Upper lobe of left lung (tissue), 6 donors: ENCODE results near the gene SHISA6. TPM values are rescaled to one million over a fixed set of nuclear protein-coding genes. Genes with fewer than 3 reads are reported as not detected.

Experiments used
- ATAC-seq, 2 donors: fragments of 200-7000 bp; cut with Tn5 transposase; one replicate each; pipeline ENCODE4 v1.9.1; 2022; ENCODE audit warnings: mild to moderate bottlenecking in 2 of 2, moderate library complexity in 2 of 2; ENCODE audit not compliant: low FRiP score in 2 of 2
- DNase-seq, 2 donors: peaks; one replicate each; pipeline ENCODE4 v3.0.0-alpha.2; 2019 to 2020
- H3K27ac ChIP-seq, 4 donors: fragments of 200-600 bp; sonication (generic); one replicate each; pipeline ENCODE4 v1.5.1; 2016 to 2019
- H3K27me3 ChIP-seq, 4 donors: fragments of 200-600 bp; sonication (generic); one replicate each; pipeline ENCODE4 v1.5.1; 2017 to 2019
- H3K36me3 ChIP-seq, 4 donors: fragments of 200-600 bp; sonication (generic); one replicate each; pipeline ENCODE4 v1.5.1; 2016 to 2019
- H3K4me1 ChIP-seq, 4 donors: fragments of 200-600 bp; sonication (generic); one replicate each; pipeline ENCODE4 v1.5.1; 2018 to 2019
- H3K4me3 ChIP-seq, 4 donors: fragments of 200-600 bp; sonication (generic); one replicate each; pipeline ENCODE4 v1.5.1; 2017 to 2019; ENCODE audit warnings: mild to moderate bottlenecking in 2 of 4, moderate library complexity in 1 of 4
- H3K9me3 ChIP-seq, 4 donors: fragments of 200-600 bp; sonication (generic); one replicate each; pipeline ENCODE4 v1.5.1; 2018 to 2019
- EP300 ChIP-seq, 4 donors: sonication (generic); formaldehyde crosslinking; IDR thresholded peaks; one replicate each; pipeline ENCODE4 v1.5.1; 2017; ENCODE audit warnings: antibody characterized with exemption in 4 of 4, control low read depth in 2 of 4
- POLR2A ChIP-seq, 4 donors: fragments of 450-650 bp; IDR thresholded peaks; one replicate each; pipeline ENCODE4 v1.5.1; 2016 to 2017; ENCODE audit warnings: antibody characterized with exemption in 4 of 4, mild to moderate bottlenecking in 2 of 4
- POLR2AphosphoS5 ChIP-seq, 2 donors: sonication (generic); formaldehyde crosslinking; IDR thresholded peaks; one replicate each; pipeline ENCODE4 v1.5.1; 2017; ENCODE audit warnings: antibody characterized with exemption in 2 of 2
- WGBS, 2 donors: methylation state at CpG; one replicate each; pipeline ENCODE4 v1.1.5; 2017 to 2018; 5-methylcytosine and 5-hydroxymethylcytosine counted together
- total RNA-seq, 6 donors: library from RNA; depleted of rRNA in 4 of 6; stranded (reverse); fragments of >200 nt in 4 of 6; gene quantifications; one replicate each; pipeline versions ENCODE4 v1.1.0 to v1.2.1, GENCODE V29; 2016 to 2021
- TF ChIP-seq, protein P1 (sequence below), 6 experiments: fragments of 450-650 bp in 4 of 6; fragments of 200-600 bp in 2 of 6; sonication (generic) in 2 of 6; IDR thresholded peaks; one replicate each; pipeline ENCODE4 v1.5.1; 2016 to 2019; ENCODE audit warnings: antibody characterized with exemption in 6 of 6
- donor health status: DM: no; HTN: no; CAD: no; lungs with moderate emphysema.
- donor health status: DM: no; HTN: yes; CAD: no; lungs with severe emphysema.

Gene SHISA6
- total RNA-seq, 6 donors from 2014 or later: 0.03 to 1.2 (median 0.74) TPM; not detected in 2

DNA sequence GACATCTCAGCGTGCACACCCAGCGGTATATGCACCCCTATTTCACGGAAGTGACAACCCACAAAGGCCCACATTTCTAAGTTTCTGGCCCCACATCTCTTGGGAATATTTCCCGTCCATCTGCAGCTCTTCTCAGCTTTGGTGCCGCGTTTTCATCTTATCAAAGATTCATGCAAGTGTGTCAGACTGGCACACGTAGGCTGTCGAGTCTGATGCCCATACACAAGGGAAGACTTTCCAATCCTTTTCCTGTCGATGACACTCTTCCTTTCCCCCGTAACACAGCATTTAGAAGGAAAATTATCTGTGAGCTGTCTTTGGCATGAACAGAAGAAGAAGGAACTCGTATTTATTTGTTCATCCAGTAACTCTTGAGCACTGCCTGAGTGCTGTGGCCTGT, 83.0 kb downstream of the SHISA6 start:
- Histone ChIP-seq H3K36me3 (no peaks in the 10 kb centered on the region), H3K4me3 (no peak overlapping the region), H3K27me3 (no peaks in the 10 kb centered on the region), H3K27ac (no peak overlapping the region), H3K9me3 (no peaks in the 10 kb centered on the region), H3K4me1 (no peaks in the 10 kb centered on the region)
- no peak for DNase-seq
- 83 to 85% methylated on average over 11 of the region's 11 CpGs for WGBS, 2 donors
- ATAC-seq: no peak
- TF ChIP-seq POLR2AphosphoS5 (IDR thresholded peaks at IDR 0.05): no peak
- TF ChIP-seq, protein P1, sequence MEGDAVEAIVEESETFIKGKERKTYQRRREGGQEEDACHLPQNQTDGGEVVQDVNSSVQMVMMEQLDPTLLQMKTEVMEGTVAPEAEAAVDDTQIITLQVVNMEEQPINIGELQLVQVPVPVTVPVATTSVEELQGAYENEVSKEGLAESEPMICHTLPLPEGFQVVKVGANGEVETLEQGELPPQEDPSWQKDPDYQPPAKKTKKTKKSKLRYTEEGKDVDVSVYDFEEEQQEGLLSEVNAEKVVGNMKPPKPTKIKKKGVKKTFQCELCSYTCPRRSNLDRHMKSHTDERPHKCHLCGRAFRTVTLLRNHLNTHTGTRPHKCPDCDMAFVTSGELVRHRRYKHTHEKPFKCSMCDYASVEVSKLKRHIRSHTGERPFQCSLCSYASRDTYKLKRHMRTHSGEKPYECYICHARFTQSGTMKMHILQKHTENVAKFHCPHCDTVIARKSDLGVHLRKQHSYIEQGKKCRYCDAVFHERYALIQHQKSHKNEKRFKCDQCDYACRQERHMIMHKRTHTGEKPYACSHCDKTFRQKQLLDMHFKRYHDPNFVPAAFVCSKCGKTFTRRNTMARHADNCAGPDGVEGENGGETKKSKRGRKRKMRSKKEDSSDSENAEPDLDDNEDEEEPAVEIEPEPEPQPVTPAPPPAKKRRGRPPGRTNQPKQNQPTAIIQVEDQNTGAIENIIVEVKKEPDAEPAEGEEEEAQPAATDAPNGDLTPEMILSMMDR (IDR thresholded peaks at IDR 0.05): no peak
- no peak for TF ChIP-seq EP300 (IDR thresholded peaks at IDR 0.05)
- TF ChIP-seq POLR2A (IDR thresholded peaks at IDR 0.05): no peak

DNA sequence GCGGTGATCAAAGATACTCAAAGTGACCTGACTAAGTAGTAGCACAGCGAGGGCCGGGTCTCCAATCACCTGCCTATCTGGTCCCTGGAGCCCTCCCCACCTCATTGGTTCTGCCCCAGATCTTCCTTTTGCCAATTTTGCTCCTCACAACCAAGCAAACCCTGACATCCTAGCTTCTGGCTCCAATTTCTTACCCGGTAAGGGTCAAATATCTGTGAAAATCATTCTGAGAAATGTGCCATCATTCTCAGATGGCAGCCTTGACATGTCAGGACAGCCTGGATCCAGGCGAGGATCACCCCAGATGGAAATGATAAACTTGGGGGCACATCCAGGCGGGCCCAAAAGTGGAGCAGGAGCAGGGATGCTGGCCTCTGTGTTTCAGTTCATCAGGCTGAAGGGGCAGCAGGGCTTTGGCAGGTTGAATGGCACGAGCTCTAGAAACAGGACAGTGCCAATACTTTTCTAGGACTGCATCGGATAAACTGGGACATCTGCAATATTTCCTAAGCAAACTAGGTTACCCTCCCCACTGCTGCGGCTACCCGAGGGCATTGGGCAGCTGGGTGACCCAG, 83.9 kb downstream of the SHISA6 start:
- Histone ChIP-seq H3K9me3 (no peaks in the 10 kb centered on the region), H3K4me3 (no peak overlapping the region), H3K27ac (no peak overlapping the region), H3K4me1 (no peaks in the 10 kb centered on the region), H3K36me3 (no peaks in the 10 kb centered on the region), H3K27me3 (no peaks in the 10 kb centered on the region)
- ATAC-seq (no peak), DNase-seq (no peak)
- WGBS, 2 donors: 88 to 95% methylated on average over 4 to 10 of the region's 10 CpGs
- TF ChIP-seq POLR2AphosphoS5 (IDR thresholded peaks at IDR 0.05) (no peak), POLR2A (IDR thresholded peaks at IDR 0.05) (no peak), EP300 (IDR thresholded peaks at IDR 0.05) (no peak)
- TF ChIP-seq, protein P1 (IDR thresholded peaks at IDR 0.05): no peak

DNA sequence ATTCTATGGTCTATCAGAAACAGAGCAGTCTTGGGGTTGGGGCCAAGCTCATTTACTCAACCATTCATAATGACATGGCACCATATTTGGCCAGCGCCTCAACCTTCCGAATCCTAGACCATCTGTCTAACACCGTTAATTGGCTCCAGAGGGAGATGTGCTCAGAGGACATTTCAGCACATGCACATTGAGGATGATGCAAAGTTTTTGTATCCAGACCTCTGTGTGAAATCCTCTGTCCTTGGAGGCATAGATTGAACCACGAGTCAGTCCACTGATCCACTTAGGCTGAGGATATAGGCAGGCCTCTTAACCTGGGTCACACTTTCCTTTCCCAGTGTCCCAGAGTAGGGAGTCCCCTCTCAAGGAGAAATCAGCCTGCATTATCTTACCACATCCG, 85.5 kb downstream of the SHISA6 start:
- no peak for DNase-seq
- H3K27ac ChIP-seq: no peak overlapping the region
- no peak for ATAC-seq
- 88 to 91% methylated on average over 5 of the region's 5 CpGs for WGBS, 2 donors
- H3K4me1 ChIP-seq: no peaks in the 10 kb centered on the region
- no peak overlapping the region for H3K4me3 ChIP-seq
- TF ChIP-seq, protein P1 (IDR thresholded peaks at IDR 0.05): no peak
- TF ChIP-seq POLR2AphosphoS5 (IDR thresholded peaks at IDR 0.05): no peak
- no peak for TF ChIP-seq POLR2A (IDR thresholded peaks at IDR 0.05)
- TF ChIP-seq EP300 (IDR thresholded peaks at IDR 0.05): no peak
- H3K36me3 ChIP-seq: no peaks in the 10 kb centered on the region
- H3K27me3 ChIP-seq: no peaks in the 10 kb centered on the region
- H3K9me3 ChIP-seq: no peaks in the 10 kb centered on the region

DNA sequence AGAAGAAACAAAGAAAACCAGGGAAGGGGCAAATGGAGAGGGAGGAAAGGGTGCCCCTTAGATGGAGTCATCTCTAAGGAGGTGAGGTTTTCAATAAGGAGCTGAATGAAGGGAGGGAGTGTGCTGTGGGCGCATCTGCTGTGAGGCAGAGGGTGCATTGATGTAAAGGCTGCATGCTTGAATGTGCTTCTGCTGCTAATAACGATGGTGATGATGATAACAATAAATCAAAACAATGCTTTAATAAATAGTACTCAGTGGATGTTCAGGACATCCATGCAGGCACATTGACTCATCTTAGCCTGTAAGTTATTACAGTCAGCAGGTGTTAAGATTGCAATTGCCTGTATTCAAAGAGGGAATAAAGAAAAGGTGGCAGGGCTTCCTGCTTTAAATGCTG, 87.8 kb downstream of the SHISA6 start:
- Histone ChIP-seq H3K4me3 (no peak overlapping the region), H3K27me3 (no peaks in the 10 kb centered on the region), H3K9me3 (no peaks in the 10 kb centered on the region), H3K4me1 (no peaks in the 10 kb centered on the region), H3K36me3 (no peaks in the 10 kb centered on the region), H3K27ac (no peak overlapping the region)
- ATAC-seq (no peak), DNase-seq (no peak)
- 61 to 66% methylated on average over 2 of the region's 2 CpGs for WGBS, 2 donors
- TF ChIP-seq POLR2AphosphoS5 (IDR thresholded peaks at IDR 0.05) (no peak), EP300 (IDR thresholded peaks at IDR 0.05) (no peak), POLR2A (IDR thresholded peaks at IDR 0.05) (no peak)
- TF ChIP-seq, protein P1 (IDR thresholded peaks at IDR 0.05): no peak

DNA sequence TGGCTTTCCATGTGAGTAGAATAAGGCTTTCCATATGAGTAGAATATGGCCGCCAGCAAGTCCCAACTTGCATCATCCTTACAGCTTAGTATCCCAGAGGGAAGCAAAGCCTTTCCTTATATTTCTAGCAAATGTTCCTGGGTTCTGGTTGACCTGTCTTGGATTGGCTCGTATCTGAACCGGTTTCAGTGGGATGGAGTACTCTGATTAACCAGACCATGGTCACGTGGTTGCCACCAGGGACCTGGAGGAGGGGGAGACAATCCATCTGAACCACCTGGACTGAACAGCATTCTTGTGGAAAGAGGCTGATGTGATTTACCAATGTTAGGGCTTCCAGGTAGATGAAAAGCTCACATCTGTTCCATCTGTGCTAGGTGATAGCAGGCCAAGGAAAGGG, 89.0 kb downstream of the SHISA6 start:
- no peak for DNase-seq
- no peaks in the 10 kb centered on the region for H3K36me3 ChIP-seq
- no peaks in the 10 kb centered on the region for H3K27me3 ChIP-seq
- ATAC-seq: no peak
- H3K4me3 ChIP-seq: no peak overlapping the region
- no peaks in the 10 kb centered on the region for H3K9me3 ChIP-seq
- TF ChIP-seq POLR2A (IDR thresholded peaks at IDR 0.05) (no peak), EP300 (IDR thresholded peaks at IDR 0.05) (no peak), POLR2AphosphoS5 (IDR thresholded peaks at IDR 0.05) (no peak)
- TF ChIP-seq, protein P1 (IDR thresholded peaks at IDR 0.05): no peak
- H3K27ac ChIP-seq: no peak overlapping the region
- 91 to 92% methylated on average over 4 of the region's 4 CpGs for WGBS, 2 donors
- no peaks in the 10 kb centered on the region for H3K4me1 ChIP-seq
